HG02973 (cell line): ENCODE data around the gene PRIMPOL.
"Not testable (repeated sequence)": the region's sequence is repeated elsewhere in the genome, so short reads cannot be mapped to it uniquely, and the experiment has no call there.

Experiments used
- ATAC-seq: cut with Tn5 transposase; IDR thresholded peaks from one replicate; pipeline ENCODE4 v1.9.1; 2021; ENCODE audit warnings: moderate library complexity; ENCODE audit not compliant: unreplicated experiment

The PRIMPOL gene

DNA sequence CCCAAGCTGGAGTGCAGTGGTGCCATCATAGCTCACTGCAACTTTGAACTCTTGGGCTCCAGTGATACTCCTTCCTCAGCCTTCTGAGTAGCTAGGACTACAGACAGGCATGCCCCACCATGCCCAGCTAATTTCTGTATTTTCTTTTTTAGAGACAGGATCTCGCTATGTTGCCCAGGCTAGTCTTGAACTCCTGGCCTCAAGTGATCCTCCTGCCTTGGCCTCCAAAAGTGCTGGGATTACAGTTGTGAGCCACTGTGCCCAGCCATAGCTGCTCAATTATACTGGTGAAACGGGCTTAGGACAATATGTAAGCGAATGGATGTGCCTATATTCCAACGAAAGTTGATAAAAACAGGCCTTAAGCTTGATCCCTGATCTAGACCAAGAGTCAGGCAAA is 13.4 kb upstream of the PRIMPOL start:
- no peak for ATAC-seq

GRCh38 chr4:184636897-184637296 is 12.6 kb upstream of the PRIMPOL start:
- ATAC-seq, result no peak

GRCh38 chr4:184641022-184641421 is 8.5 kb upstream of the PRIMPOL start:
- no peak for ATAC-seq

GRCh38 chr4:184641451-184641850 is 8.1 kb upstream of the PRIMPOL start:
- ATAC-seq, result no peak

GRCh38 chr4:184643731-184644130 is 5.8 kb upstream of the PRIMPOL start:
- ATAC-seq, result no peak

- ATAC-seq, result no peak
Observed at GRCh38 chr4:184644553-184645307, 4.8 kb upstream of the PRIMPOL start.

DNA sequence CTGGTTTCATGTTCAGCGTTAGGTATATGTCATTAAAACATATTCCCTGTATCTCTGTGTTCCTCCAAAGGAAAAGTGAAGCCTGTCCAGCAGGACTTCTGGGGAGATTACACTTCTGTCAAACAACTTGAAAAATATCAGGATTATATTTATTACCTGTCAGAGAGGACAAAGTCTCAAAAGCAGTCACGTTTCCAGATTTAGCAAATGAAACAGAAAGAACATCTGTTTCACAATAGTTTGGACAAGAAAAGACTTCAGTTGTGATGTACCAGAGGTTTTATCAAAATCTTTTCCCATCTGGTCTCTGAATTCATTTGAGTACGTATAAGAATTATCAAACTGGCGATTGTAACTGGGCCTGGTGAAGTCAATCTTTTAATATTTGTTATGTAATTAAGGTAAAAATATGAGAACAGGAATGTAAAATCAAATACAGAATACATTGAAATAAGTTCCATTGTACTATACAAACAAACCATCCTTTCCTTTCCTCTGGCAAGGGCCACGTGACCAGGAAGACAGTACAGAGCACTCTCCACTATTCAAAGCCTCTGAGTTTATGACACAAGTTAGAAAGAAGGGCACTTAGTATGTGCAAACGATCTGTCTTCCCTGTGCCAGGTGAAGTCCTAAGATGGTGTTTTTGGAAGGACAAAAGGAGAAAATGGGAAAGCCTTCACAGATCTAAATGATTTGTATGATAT is 3.5 kb upstream of the PRIMPOL start:
- no peak for ATAC-seq

- no peak for ATAC-seq
Observed at GRCh38 chr4:184647266-184648053, 2.1 kb upstream of the PRIMPOL start.

GRCh38 chr4:184648054-184648312 is 1.6 kb upstream of the PRIMPOL start:
- no peak for ATAC-seq

- peak; percentile 28 for ATAC-seq
Observed at GRCh38 chr4:184648313-184649025, 1.1 kb upstream of the PRIMPOL start.

DNA sequence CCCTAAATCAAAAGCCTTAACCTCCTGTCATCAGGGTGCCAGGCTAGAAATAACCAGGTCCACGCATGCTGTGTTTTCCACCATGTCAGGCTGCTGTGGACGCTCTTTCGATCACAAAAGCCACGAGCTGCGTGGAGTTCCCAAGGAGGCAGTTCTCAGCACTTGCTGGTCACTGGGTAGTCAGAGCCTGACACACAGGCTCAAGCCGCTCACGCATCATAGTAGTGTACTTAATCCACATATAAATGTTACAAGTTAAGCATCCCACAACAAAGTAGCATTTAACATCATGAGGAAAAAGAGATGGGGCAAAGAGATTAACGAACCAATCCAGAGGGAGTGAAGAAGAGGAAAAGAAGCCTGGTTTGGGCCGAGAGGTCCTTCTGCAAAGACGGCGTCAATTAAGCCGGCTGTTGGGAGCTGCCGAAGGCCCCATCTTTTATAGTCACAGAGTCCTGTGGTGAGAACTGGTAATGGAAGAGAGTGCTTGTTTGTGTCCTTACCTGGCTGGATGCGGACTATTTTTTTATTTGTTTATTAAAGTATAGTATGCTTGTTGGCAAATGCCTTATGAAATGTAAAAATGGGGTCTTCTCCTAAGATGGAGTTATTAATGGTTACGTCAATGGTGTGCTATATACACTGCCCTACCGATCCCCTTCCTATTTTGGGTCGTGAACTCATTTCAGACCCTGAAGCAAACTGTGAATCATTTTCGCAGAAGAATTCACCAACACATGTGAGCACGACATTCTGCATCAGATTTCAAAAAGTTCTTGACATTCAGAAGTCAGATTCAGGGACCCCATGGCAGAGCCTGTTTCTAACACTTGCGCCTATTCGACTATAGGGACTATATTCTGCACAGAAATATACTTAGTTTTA is 675 bp downstream of the PRIMPOL start:
- ATAC-seq, result no peak

- no peak for ATAC-seq
Observed at GRCh38 chr4:184651899-184652298, 2.4 kb downstream of the PRIMPOL start.

DNA sequence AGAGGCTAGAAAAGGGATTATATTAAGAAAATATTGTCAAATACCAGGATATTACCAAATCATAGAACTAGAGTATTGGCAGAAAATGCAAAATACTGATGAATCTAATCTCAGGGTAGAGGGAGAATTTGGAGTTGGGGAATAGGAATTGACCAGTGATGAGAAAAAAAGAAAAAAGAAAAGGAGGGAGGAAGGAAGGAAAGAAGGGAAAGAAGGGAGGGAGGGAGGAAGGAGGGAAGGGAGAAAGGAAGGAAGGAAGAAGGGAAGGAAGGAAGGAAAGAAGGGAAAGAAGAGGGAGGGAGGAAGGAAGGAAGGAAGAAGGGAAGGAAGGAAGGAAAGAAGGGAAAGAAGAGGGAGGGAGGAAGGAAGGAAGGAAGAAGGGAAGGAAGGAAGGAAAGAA is 3.1 kb downstream of the PRIMPOL start:
- not testable (repeated sequence) for ATAC-seq

DNA sequence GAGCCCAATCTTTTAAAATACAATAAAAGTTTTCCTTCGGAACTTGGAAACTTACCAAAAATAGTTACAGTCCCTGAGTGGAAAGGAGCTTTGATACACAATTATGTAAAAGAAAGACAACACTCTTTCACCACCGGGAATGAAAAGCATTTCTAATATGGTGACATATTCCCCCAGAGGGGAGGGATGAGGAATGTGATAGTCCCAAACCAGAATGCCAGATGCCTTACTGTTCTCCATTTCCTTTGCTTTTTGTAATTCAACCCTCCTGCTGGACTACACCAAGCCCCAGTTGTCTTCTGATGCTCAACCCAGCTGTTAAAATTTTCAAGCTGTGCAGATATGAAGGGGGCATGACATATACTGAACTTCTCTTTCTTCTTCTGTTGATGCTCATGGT is 4.1 kb downstream of the PRIMPOL start:
- no peak for ATAC-seq

GRCh38 chr4:184655889-184656869 is 6.6 kb downstream of the PRIMPOL start:
- ATAC-seq, result no peak

- ATAC-seq, result no peak
Observed at GRCh38 chr4:184657144-184657543, 7.6 kb downstream of the PRIMPOL start.

DNA sequence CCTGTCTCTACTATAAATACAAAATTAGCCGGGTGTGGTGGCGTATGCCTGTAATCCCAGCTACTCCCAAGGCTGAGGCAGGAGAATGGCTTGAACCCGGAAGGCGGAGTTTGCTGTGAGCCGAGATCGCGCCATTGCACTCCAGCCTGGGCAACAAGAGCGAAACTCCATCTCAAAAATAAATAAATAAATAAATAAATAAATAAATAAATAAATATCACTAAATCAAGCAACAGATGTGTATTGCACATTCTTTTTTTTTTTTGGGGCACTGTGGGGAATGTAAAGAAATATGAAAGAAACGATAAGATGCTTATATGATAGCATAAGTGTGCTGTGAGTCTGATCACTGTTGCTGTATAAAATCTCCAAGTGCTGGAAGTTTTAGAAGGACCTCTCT is 8.3 kb downstream of the PRIMPOL start:
- ATAC-seq, result not testable (repeated sequence)

DNA sequence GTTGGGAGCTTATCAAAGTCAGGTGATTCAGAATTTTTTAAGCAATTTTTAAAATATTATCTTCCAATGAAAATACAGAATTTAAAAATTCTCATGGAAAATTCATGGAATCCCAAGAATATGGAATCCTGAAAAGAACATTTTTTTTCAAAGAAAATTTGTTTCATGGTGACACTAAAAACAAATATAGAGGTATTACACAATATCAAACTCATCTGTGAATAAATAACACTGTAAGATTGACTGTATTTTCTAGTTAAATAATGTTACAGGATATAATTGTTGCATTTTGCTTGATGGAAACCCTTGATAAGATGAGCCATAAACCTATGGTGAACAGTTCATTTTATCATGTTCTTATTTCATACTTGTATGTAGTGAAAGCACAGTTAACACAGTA is 11.4 kb downstream of the PRIMPOL start:
- ATAC-seq, result no peak

DNA sequence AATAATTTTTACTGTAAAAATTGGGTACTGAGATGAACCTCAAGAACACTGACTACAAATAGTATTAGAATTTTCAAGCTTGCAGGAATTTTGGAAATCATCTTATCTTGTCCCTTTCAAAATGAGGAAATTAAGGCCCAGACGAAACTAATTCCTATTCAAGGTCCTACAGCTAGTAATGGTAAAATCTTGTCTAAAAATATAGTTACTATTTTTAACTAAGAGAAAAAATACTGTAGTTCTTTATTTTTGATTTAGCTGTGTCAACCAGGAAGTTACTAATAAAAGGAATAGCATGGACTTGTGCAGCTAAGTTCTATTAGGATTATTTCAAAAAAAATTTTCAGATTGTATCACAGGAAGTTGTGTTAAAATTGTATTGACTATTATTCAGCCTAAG is 12.7 kb downstream of the PRIMPOL start:
- ATAC-seq, result no peak
